K562 (cell line): ENCODE results near the gene PRDM16. TPM values are rescaled to one million over a fixed set of nuclear protein-coding genes. Genes with fewer than 3 reads are reported as not detected.

Source experiments
- ATAC-seq: fragments of 200-7000 bp; cut with Tn5 transposase; 3 replicates; pipeline ENCODE4 v1.9.1; 2020; ENCODE audit warnings: moderate library complexity
- BruUV-seq: library from RNA; stranded (reverse); fragments of 400-500 nt; replicated peaks from 2 replicates; lab custom pipeline; 2021; lab: Mats Ljungman, UMichigan
- CTCF ChIA-PET: fragments of 300-600 bp; formaldehyde crosslinking; extraction: SDS; loops from one replicate; lab custom pipeline; 2021; ENCODE audit warnings: low intra/inter-chr PET ratio; lab: Yijun Ruan, JAX
- POLR2A ChIA-PET: fragments of 300-600, 350-650 bp; sonication (Branson Sonifier 250); formaldehyde crosslinking; extraction: SDS; loops from one replicate; lab custom pipeline; 2021; ENCODE audit warnings: antibody characterized with exemption, inconsistent platforms; lab: Yijun Ruan, JAX
- DNase-seq, 4 experiments: peaks; one replicate each; pipeline versions ENCODE4 v3.0.0 to v3.0.0-alpha.2; 2011 to 2018; ENCODE audit warnings: low spot score in 3 of 4, mixed read lengths in 3 of 4; ENCODE audit errors: extremely low read depth in 1 of 4
- FAIRE-seq: peaks from 2 replicates; lab custom pipeline; 2011; peaks lifted over from hg19 to GRCh38; lab: Jason Lieb, UNC
- H2AFZ ChIP-seq: 2 replicates; pipeline ENCODE4 v1.6.0; 2011; ENCODE audit warnings: low read depth, low read length, control low read depth, inconsistent platforms
- H3K27ac ChIP-seq: fragments of 200-600 bp; 3 replicates; pipeline ENCODE4 v1.8.0; 2011; ENCODE audit warnings: low read depth, mild to moderate bottlenecking, control low read depth, inconsistent platforms, low read length, moderate library complexity, mixed read lengths; ENCODE audit errors: extremely low read depth
- H3K27me3 ChIP-seq, 2 experiments: fragments of 300-600 bp in 1 of 2; 2 replicates in 1 of 2; 3 replicates in 1 of 2; pipeline versions ENCODE4 v1.6.0 to v1.8.0; 2011; ENCODE audit warnings: inconsistent platforms in 2 of 2, low read length in 2 of 2, mild to moderate bottlenecking in 1 of 2, mixed read lengths in 1 of 2, moderate library complexity in 1 of 2; ENCODE audit not compliant: control insufficient read depth in 2 of 2, insufficient read depth in 2 of 2
- H3K36me3 ChIP-seq: fragments of 300-600 bp; 3 replicates; pipeline ENCODE4 v1.8.0; 2011; ENCODE audit warnings: mild to moderate bottlenecking, low read length, inconsistent platforms; ENCODE audit not compliant: control insufficient read depth, insufficient read depth
- H3K4me1 ChIP-seq, 2 experiments: fragments of 200-600 bp in 1 of 2; replicated peaks in 1 of 2; 2 replicates in 1 of 2; 3 replicates in 1 of 2; pipeline versions ENCODE4 v1.5.1 to v1.8.0; 2011; ENCODE audit warnings: inconsistent platforms in 2 of 2, low read length in 2 of 2, mild to moderate bottlenecking in 1 of 2, mixed read lengths in 1 of 2, moderate library complexity in 1 of 2; ENCODE audit not compliant: control insufficient read depth in 2 of 2, insufficient read depth in 2 of 2
- H3K4me2 ChIP-seq: 2 replicates; pipeline ENCODE4 v1.6.1; 2011; ENCODE audit warnings: low read length, control low read depth, inconsistent platforms, mixed read lengths; ENCODE audit not compliant: insufficient read depth
- H3K4me3 ChIP-seq: fragments of 200-600 bp; sonication (generic), shearing (Covaris generic); 2 replicates; pipeline ENCODE4 v1.5.1; 2016; ENCODE audit warnings: control low read depth, inconsistent platforms
- H3K79me2 ChIP-seq: fragments of 200-600 bp; 3 replicates; pipeline ENCODE4 v1.8.0; 2011; ENCODE audit warnings: low read length, inconsistent platforms; ENCODE audit not compliant: control insufficient read depth, insufficient read depth
- H3K9ac ChIP-seq, 2 experiments: 2 replicates each; pipeline versions ENCODE4 v1.6.0 to v1.6.1; 2011; ENCODE audit warnings: low read depth in 2 of 2, low read length in 2 of 2, control low read depth in 1 of 2, inconsistent platforms in 1 of 2, mild to moderate bottlenecking in 1 of 2, mixed read lengths in 1 of 2; ENCODE audit not compliant: insufficient read depth in 1 of 2
- H3K9me1 ChIP-seq: one replicate; pipeline ENCODE4 v1.6.0; 2011; ENCODE audit warnings: inconsistent platforms, mild to moderate bottlenecking, low read length, moderate library complexity; ENCODE audit not compliant: control insufficient read depth, insufficient read depth
- H3K9me3 ChIP-seq: replicated peaks from 2 replicates; pipeline ENCODE4 v1.5.1; 2011; ENCODE audit warnings: low read depth, low read length, inconsistent platforms; ENCODE audit not compliant: control insufficient read depth, insufficient read depth
- H4K20me1 ChIP-seq: replicated peaks from 2 replicates; pipeline ENCODE4 v1.6.1; 2011; ENCODE audit warnings: low read length, inconsistent platforms, mixed read lengths; ENCODE audit not compliant: control insufficient read depth, insufficient read depth
- ARID1B ChIP-seq: fragments of 450-650 bp; IDR thresholded peaks from 2 replicates; pipeline ENCODE4 v1.6.1; 2016; ENCODE audit warnings: antibody characterized with exemption, mild to moderate bottlenecking, inconsistent platforms
- ILF3 ChIP-seq: fragments of 450-650 bp; IDR thresholded peaks from 2 replicates; pipeline ENCODE4 v1.6.1; 2018; ENCODE audit warnings: antibody characterized with exemption, mild to moderate bottlenecking, moderate library complexity, borderline replicate concordance
- MAFF ChIP-seq: IDR thresholded peaks from 2 replicates; pipeline ENCODE4 v1.6.1; 2012; ENCODE audit warnings: low read length, improper control_type of control experiment
- MCM7 ChIP-seq, 2 experiments: fragments of 450-650 bp; IDR thresholded peaks; 2 replicates each; pipeline ENCODE4 v1.6.1; 2016 to 2018
- MIER1 ChIP-seq: fragments of 450-650 bp; IDR thresholded peaks from 2 replicates; pipeline ENCODE4 v1.6.1; 2016; ENCODE audit warnings: antibody characterized with exemption, mild to moderate bottlenecking, low read depth
- RFX7 ChIP-seq: fragments of 250-450 bp; sonication (Bioruptor Pico); IDR thresholded peaks from 2 replicates; pipeline ENCODE4 v1.5.1; 2021; ENCODE audit warnings: mild to moderate bottlenecking
- TEAD2 ChIP-seq: fragments of 450-650 bp; IDR thresholded peaks from 2 replicates; pipeline ENCODE4 v1.6.1; 2016; ENCODE audit warnings: missing genetic modification characterization, control low read depth, missing compliant biosample characterization
- WGBS: fragments of 100-300 bp; shearing (Covaris generic); methylation state at CpG from one replicate; pipeline ENCODE4 v1.1.6; 2016; ENCODE audit warnings: low coverage, mixed read lengths; ENCODE audit not compliant: insufficient coverage; ENCODE audit errors: missing lambda C conversion rate; 5-methylcytosine and 5-hydroxymethylcytosine counted together
- in situ Hi-C: fragments of 300-500 bp; cut with MboI; formaldehyde crosslinking; loops from 4 replicates; pipeline ENCODE4 v1.15.0; 2018; ENCODE audit warnings: inconsistent platforms, mixed read lengths
- intact Hi-C: fragments of 100-400 bp; cut with micrococcal nuclease; formaldehyde crosslinking; loops from 2 replicates; pipeline ENCODE4 v1.14.2; 2022
- polyA plus RNA-seq, 8 experiments: library from polyadenylated mRNA; depleted of rRNA in 4 of 8; stranded (reverse) in 5 of 8; unstranded in 3 of 8; fragments of >200 nt; fragmentation: Nextera tagmentation in 2 of 8; fragmentation: Illumina TruSeq in 1 of 8; extraction: Ambion mirVana in 2 of 8; extraction: Trizol in 1 of 8; gene quantifications; 2 replicates each; pipeline versions ENCODE4 v1.2.1 to v1.2.3, GENCODE V29; 2011 to 2014; ENCODE audit warnings: inconsistent platforms in 1 of 8, missing spikeins in 1 of 8
- total RNA-seq, 7 experiments: library from RNA; depleted of rRNA in 6 of 7; stranded (reverse); fragments of >200 nt in 6 of 7; fragmentation: Illumina TruSeq in 2 of 7; extraction: Trizol in 2 of 7; gene quantifications; 2 replicates each; pipeline versions ENCODE4 v1.2.1 to v1.2.3, GENCODE V29; 2011 to 2021; ENCODE audit warnings: low replicate concordance in 1 of 7
- TF ChIP-seq, protein P1 (sequence below): fragments of 200-800 bp; sonication (Bioruptor generic); IDR thresholded peaks from 2 replicates; pipeline ENCODE4 v1.6.1; 2017; ENCODE audit warnings: missing genetic modification characterization, missing compliant biosample characterization
- TF ChIP-seq, protein P2 (sequence below): IDR thresholded peaks from 3 replicates; pipeline ENCODE4 v1.6.1; 2011; ENCODE audit warnings: borderline replicate concordance, mild to moderate bottlenecking, moderate library complexity; ENCODE audit not compliant: insufficient read length; ENCODE audit errors: extremely low read depth

The PRDM16 gene
- total and polyA plus RNA-seq, 9 of the 15 experiments (the other 6 are each of a cell fraction or from before 2014, with no cell fraction given) = 0.10 to 0.27 TPM; not detected in 7

- Histone ChIP-seq H3K27me3 (peaks cover 76 to 95% of the 10 kb centered on the region in 2 experiments), H3K4me2 (no peak overlapping the region), H3K4me3 (no peak overlapping the region), H4K20me1 (peaks cover 19% of the 10 kb centered on the region), H3K9me1 (no peaks in the 10 kb centered on the region), H3K79me2 (no peaks in the 10 kb centered on the region), H2AFZ (no peak overlapping the region), H3K9ac (no peak overlapping the region), H3K36me3 (no peaks in the 10 kb centered on the region), H3K9me3 (no peaks in the 10 kb centered on the region)
- in situ Hi-C loops = no loop called here
- intact Hi-C loops = no loop called here
- FAIRE-seq (no peak), DNase-seq (no peak), ATAC-seq (no peak)
- POLR2A ChIA-PET = interaction anchor here (1.1 kb wide), 1 partner anchor 59 kb away, joined by 3 read pairs; no protein-coding TSS in a partner anchor
- WGBS = 0% methylated on average over 11 of the region's 11 CpGs
- TF ChIP-seq MIER1 = no peak
- TF ChIP-seq, protein P1, sequence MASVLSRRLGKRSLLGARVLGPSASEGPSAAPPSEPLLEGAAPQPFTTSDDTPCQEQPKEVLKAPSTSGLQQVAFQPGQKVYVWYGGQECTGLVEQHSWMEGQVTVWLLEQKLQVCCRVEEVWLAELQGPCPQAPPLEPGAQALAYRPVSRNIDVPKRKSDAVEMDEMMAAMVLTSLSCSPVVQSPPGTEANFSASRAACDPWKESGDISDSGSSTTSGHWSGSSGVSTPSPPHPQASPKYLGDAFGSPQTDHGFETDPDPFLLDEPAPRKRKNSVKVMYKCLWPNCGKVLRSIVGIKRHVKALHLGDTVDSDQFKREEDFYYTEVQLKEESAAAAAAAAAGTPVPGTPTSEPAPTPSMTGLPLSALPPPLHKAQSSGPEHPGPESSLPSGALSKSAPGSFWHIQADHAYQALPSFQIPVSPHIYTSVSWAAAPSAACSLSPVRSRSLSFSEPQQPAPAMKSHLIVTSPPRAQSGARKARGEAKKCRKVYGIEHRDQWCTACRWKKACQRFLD (CRISPR knock-in tag) = no peak
- no peak for TF ChIP-seq RFX7 (CRISPR knock-in tag)
- no peak for TF ChIP-seq ILF3
- no peak for TF ChIP-seq ARID1B
- TF ChIP-seq TEAD2 = no peak
- TF ChIP-seq MAFF = no peak
- TF ChIP-seq, protein P2, sequence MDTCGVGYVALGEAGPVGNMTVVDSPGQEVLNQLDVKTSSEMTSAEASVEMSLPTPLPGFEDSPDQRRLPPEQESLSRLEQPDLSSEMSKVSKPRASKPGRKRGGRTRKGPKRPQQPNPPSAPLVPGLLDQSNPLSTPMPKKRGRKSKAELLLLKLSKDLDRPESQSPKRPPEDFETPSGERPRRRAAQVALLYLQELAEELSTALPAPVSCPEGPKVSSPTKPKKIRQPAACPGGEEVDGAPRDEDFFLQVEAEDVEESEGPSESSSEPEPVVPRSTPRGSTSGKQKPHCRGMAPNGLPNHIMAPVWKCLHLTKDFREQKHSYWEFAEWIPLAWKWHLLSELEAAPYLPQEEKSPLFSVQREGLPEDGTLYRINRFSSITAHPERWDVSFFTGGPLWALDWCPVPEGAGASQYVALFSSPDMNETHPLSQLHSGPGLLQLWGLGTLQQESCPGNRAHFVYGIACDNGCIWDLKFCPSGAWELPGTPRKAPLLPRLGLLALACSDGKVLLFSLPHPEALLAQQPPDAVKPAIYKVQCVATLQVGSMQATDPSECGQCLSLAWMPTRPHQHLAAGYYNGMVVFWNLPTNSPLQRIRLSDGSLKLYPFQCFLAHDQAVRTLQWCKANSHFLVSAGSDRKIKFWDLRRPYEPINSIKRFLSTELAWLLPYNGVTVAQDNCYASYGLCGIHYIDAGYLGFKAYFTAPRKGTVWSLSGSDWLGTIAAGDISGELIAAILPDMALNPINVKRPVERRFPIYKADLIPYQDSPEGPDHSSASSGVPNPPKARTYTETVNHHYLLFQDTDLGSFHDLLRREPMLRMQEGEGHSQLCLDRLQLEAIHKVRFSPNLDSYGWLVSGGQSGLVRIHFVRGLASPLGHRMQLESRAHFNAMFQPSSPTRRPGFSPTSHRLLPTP = no peak
- no peak for TF ChIP-seq MCM7 (IDR thresholded peaks at IDR 0.05)
- TF ChIP-seq, all 486 proteins: peak for 0
- CTCF ChIA-PET = no interaction called here
- Histone ChIP-seq H3K27ac (no peak overlapping the region), H3K4me1 (peaks cover 0 to 7% of the 10 kb centered on the region in 2 experiments; a peak in 2 of 5 replicates)
- BruUV-seq = no TSS peak
These were observed 294.0 kb downstream of the PRDM16 start for GRCh38 chr1:3363023-3363422.
